Mononuclear cell (primary cell): ENCODE results near the gene PLPPR3. TPM values are rescaled to one million over a fixed set of nuclear protein-coding genes. Genes with fewer than 3 reads are reported as not detected.

ENCODE experiments used
- H3K27me3 ChIP-seq: 2 replicates; pipeline ENCODE4 v1.6.0; 2011; ENCODE audit warnings: low read length, control low read depth; ENCODE audit not compliant: insufficient read depth
- H3K4me1 ChIP-seq: 2 replicates; pipeline ENCODE4 v1.5.1; 2011; ENCODE audit warnings: mild to moderate bottlenecking, low read length, control low read depth; ENCODE audit not compliant: insufficient read depth
- H3K4me3 ChIP-seq: 2 replicates; pipeline ENCODE4 v1.5.1; 2011; ENCODE audit warnings: mild to moderate bottlenecking, low read length, moderate library complexity
- H3K9me3 ChIP-seq: 2 replicates; pipeline ENCODE4 v1.5.1; 2011; ENCODE audit warnings: low read depth, mild to moderate bottlenecking, control low read depth, low read length
- total RNA-seq: library from RNA; depleted of rRNA; stranded (reverse); fragments of >200 nt; gene quantifications from one replicate; pipeline ENCODE4 v1.2.3, GENCODE V29; 2012

Gene PLPPR3
- total RNA-seq, result not detected

- Histone ChIP-seq H3K4me1 (peaks cover 35% of the 10 kb centered on the region), H3K27me3 (no peaks in the 10 kb centered on the region), H3K4me3 (no peak within 1 kb of the TSS), H3K9me3 (no peaks in the 10 kb centered on the region)
These were observed at the start of gene PLPPR3 for GRCh38 chr19:821825-822503. PLPPR3 (minus strand) TSS chr19:821955; CDS start chr19:821559, 396 bp downstream.

GRCh38 chr19:870963-871401 lies 49.2 kb upstream of the PLPPR3 start:
- Histone ChIP-seq H3K4me3 (no peak overlapping the region), H3K9me3 (no peaks in the 10 kb centered on the region), H3K4me1 (peaks cover 6% of the 10 kb centered on the region), H3K27me3 (no peaks in the 10 kb centered on the region)

GRCh38 chr19:870314-870713 lies 48.6 kb upstream of the PLPPR3 start:
- H3K9me3 ChIP-seq, result no peaks in the 10 kb centered on the region
- peaks cover 6% of the 10 kb centered on the region for H3K4me1 ChIP-seq
- no peak overlapping the region for H3K4me3 ChIP-seq
- no peaks in the 10 kb centered on the region for H3K27me3 ChIP-seq

- Histone ChIP-seq H3K4me1 (peaks cover 6% of the 10 kb centered on the region), H3K4me3 (no peak overlapping the region), H3K9me3 (no peaks in the 10 kb centered on the region), H3K27me3 (no peaks in the 10 kb centered on the region)
These were observed 47.8 kb upstream of the PLPPR3 start for GRCh38 chr19:869245-870177.

GRCh38 chr19:868458-869244 lies 46.9 kb upstream of the PLPPR3 start:
- Histone ChIP-seq H3K4me1 (peaks cover 13% of the 10 kb centered on the region), H3K4me3 (no peak overlapping the region), H3K27me3 (no peaks in the 10 kb centered on the region), H3K9me3 (no peaks in the 10 kb centered on the region)

- Histone ChIP-seq H3K4me3 (no peak overlapping the region), H3K27me3 (no peaks in the 10 kb centered on the region), H3K9me3 (no peaks in the 10 kb centered on the region), H3K4me1 (peaks cover 20% of the 10 kb centered on the region)
These were observed 46.2 kb upstream of the PLPPR3 start for GRCh38 chr19:867855-868457.

GRCh38 chr19:867301-867793 lies 45.6 kb upstream of the PLPPR3 start:
- Histone ChIP-seq H3K9me3 (no peaks in the 10 kb centered on the region), H3K27me3 (no peaks in the 10 kb centered on the region), H3K4me3 (no peak overlapping the region), H3K4me1 (peaks cover 25% of the 10 kb centered on the region)

GRCh38 chr19:866769-867300 lies 45.1 kb upstream of the PLPPR3 start:
- Histone ChIP-seq H3K4me1 (peaks cover 20% of the 10 kb centered on the region), H3K27me3 (no peaks in the 10 kb centered on the region), H3K9me3 (no peaks in the 10 kb centered on the region), H3K4me3 (no peak overlapping the region)

- no peak overlapping the region for H3K4me3 ChIP-seq
- no peaks in the 10 kb centered on the region for H3K27me3 ChIP-seq
- H3K9me3 ChIP-seq, result no peaks in the 10 kb centered on the region
- peaks cover 46% of the 10 kb centered on the region for H3K4me1 ChIP-seq
These were observed 41.5 kb upstream of the PLPPR3 start for GRCh38 chr19:863315-863620.

- Histone ChIP-seq H3K27me3 (no peaks in the 10 kb centered on the region), H3K4me3 (no peak overlapping the region), H3K4me1 (peaks cover 48% of the 10 kb centered on the region), H3K9me3 (no peaks in the 10 kb centered on the region)
These were observed 41.0 kb upstream of the PLPPR3 start for GRCh38 chr19:862581-863314.

- Histone ChIP-seq H3K4me1 (peaks cover 51% of the 10 kb centered on the region), H3K27me3 (no peaks in the 10 kb centered on the region), H3K9me3 (no peaks in the 10 kb centered on the region), H3K4me3 (no peak overlapping the region)
These were observed 40.2 kb upstream of the PLPPR3 start for GRCh38 chr19:861756-862580.

- Histone ChIP-seq H3K27me3 (no peaks in the 10 kb centered on the region), H3K4me1 (peaks cover 51% of the 10 kb centered on the region), H3K4me3 (no peak overlapping the region), H3K9me3 (no peaks in the 10 kb centered on the region)
These were observed 39.5 kb upstream of the PLPPR3 start for GRCh38 chr19:861141-861755.
